NCI-H2196 (cell line): ENCODE measurements around the gene CDC7.
"Not testable (repeated sequence)": the region's sequence is repeated elsewhere in the genome, so short reads cannot be mapped to it uniquely, and the experiment has no call there.

ENCODE experiments used
- DNase-seq: peaks from one replicate; lab custom pipeline; 2025; ENCODE audit not compliant: unreplicated experiment; lab: John Stamatoyannopoulos, UW

CDC7 gene

DNA sequence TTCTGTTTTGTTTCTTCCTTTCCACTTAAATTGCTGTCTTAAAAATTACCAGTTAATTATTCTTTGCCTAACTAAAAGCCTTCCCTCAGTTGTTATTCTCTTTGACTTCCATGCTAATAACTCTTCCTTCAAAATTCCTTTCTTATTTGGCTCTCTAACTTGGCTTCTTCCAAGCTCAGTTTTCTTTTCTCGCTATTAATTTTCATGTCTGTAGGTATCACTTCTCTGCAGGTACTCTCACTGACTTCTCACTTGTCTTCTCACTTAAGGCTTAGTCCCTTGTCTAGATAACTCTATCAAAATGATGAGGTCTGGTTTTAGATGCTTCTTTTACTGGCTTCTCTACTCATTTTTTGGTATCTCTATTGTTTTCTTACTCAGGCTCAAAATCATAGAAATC lies 10.1 kb downstream of the CDC7 start:
- DNase-seq: no peak

- peak; percentile 39 for DNase-seq
These were observed 10.7 kb downstream of the CDC7 start for GRCh38 chr1:91511386-91511785.

DNA sequence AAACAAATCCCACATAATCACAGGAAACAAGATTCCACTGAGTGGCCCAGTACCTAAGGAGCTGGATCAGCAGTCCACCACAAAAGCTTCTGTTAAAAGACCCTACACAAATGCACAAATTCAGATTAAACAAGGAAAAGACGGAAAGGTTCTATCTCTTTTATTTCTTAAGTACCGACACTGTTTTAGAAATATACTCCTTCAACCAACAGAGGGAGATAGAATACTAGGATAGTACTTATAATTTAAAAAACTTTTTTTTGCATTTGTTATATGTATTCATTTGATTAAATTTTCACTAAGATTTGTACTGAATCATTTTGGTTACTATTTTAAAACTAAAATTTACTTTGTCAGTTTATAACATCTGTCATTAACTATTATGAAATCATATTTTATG lies 12.5 kb downstream of the CDC7 start:
- no peak for DNase-seq

DNA sequence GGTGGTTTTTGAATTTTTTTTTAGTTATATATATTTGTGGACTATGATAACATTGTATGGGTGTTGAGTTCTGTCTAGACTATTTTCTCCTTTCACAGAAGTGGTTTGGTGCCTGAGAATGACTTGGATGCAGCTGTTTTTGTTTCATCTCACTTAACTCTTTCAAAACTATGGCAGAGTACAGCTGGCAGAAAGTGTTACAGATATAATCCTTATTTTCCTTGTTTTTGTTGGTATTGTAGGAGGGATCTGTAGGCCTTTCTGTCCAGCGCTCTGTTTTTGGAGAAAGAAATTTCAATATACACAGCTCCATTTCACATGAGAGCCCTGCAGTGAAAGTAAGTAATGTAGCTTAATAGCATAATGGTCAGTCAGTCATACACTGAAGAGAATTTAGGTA lies 13.1 kb downstream of the CDC7 start:
- DNase-seq: no peak

GRCh38 chr1:91515994-91516393 lies 15.3 kb downstream of the CDC7 start:
- no peak for DNase-seq

DNA sequence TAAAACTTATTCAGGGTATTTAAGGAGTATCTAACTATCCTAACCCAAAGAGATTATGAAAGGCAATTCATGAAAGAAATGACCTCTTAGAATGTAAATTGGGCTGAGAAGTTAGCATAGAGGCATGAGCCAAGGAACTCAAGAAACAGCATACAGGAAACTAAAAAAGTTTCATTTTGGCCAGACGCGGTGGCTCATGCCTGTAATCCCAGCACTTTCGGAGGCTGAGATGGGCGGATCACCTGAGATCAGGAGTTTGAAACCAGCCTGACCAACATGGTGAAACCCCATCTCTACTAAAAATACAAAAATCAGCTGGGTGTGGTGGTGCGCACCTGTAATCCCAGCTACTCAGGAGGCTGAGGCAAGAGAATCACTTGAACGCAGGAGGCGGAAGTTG lies 16.0 kb downstream of the CDC7 start:
- DNase-seq: not testable (repeated sequence)

- not testable (repeated sequence) for DNase-seq
These were observed 18.5 kb downstream of the CDC7 start for GRCh38 chr1:91519167-91519566.

GRCh38 chr1:91520942-91521507 lies 20.4 kb downstream of the CDC7 start:
- no peak for DNase-seq

GRCh38 chr1:91523482-91523881 lies 22.8 kb downstream of the CDC7 start:
- no peak for DNase-seq

DNA sequence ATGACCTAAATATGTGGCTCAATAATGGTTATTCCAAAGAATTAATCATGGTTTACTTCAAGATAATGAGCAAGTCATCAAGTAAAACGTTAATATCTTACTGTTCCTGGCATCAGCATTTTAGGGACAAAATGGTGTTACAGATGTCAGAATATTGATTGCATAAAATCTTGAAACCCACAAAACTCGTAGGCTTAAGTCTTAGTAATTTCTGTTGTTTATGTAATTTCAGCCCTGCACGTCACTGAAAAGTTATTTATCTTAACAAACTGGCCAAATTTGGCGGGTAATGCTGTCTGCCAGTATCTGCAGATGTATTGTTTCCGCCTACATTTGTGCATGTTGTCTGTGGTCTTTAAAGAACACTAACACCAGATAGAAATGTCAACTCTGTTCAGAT lies 25.8 kb downstream of the CDC7 start:
- no peak for DNase-seq

DNA sequence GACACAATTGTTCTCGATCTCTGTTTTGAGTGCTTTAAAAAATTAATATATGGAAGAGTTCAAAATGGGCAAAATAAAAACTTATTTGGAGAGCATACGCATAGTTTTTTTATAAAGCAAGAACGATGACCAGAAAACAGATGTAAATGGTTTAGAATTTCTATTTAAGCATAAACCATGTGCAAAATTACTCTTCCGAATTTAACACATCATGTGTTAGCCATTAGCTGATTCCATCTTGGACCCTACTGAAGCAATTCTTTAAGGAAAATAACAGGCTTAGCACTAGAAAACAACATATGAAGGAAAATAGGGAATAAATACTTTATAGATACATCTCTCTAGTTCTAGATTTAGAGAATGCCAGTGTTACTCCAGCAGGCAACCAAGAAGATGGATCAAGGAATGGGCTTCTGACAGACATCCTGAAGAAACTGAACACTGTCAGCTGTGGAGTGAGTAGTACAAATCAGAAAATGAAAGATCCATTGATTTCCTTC lies 26.7 kb downstream of the CDC7 start:
- no peak for DNase-seq

DNA sequence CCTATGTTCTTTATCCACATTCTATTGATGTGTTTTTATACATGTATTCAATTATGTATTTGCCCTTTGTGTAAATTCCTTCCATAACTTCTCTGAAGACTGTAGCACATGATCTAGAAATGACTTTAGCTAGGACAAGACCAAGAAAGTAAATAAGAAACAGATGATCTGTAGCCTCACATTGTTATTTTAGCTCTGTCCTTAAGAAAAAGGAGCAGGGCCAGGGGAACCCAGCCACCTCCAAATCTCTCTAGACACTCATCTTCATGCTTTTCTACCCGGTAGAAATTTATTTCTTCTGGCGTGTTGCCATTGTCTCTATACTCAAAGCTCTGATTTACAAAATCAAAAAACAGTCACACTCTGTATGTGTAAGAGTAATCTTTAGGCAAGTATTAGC lies 27.1 kb downstream of the CDC7 start:
- no peak for DNase-seq

- DNase-seq: peak; percentile 50
These were observed 29.2 kb downstream of the CDC7 start for GRCh38 chr1:91529856-91530255.

- DNase-seq: no peak
These were observed 32.8 kb downstream of the CDC7 start for GRCh38 chr1:91533361-91534024.

DNA sequence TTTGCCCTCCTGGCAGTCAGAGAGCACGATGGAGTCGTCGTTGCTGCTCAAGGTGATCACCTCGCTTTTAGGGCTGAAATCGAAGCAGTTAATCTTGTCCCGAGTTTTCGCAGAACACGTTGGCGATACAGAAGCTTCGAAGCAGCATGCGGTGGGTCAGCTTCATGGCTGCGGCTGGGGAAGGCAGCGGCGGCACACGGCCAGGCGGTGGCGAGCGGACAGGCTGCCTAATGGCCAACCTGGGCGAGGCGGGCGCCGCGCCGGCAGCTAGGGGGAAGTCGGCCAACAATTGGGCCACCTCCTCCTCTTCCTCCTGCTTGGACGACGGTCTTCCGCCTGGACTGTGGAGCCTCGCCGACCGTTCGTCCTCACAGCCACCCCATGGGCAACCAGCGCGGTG lies 34.8 kb downstream of the CDC7 start:
- DNase-seq: no peak

- DNase-seq: no peak
These were observed 36.8 kb downstream of the CDC7 start for GRCh38 chr1:91537281-91537986.

DNA sequence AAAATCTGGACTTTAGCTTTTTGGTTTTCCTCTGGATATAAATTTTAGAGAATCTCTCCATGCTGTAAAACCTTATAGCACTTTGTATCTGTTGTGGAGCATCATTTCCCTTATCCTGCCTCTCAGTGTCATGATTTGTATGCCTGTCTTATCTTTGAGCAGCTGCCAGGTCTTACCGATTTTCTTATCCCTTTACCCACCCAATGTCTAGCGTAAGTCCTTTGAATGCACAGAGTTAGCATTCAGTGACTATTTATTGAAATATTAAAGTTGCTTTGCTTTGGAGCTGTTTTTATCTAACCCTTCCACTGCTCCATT lies 37.3 kb downstream of the CDC7 start:
- DNase-seq: no peak

- no peak for DNase-seq
These were observed 40.3 kb downstream of the CDC7 start for GRCh38 chr1:91540910-91541309.

GRCh38 chr1:91541918-91542533 lies 41.4 kb downstream of the CDC7 start:
- DNase-seq: no peak

GRCh38 chr1:91545506-91546300 lies 45.1 kb downstream of the CDC7 start:
- DNase-seq: no peak

DNA sequence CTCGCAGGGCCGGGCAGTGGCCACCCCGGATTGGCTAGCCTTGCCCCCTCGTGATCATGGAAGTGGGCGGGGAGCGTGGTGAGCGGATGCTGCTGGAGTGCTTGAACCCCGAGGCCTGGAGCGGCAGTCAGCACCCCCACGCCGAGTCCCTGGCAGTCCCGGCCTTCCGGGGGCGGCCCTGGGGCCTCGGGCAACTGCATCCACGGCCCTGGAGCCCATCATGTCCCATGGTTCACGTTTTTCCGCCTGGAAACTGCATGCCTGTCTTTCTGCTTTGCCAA lies 45.6 kb downstream of the CDC7 start:
- DNase-seq: no peak

DNA sequence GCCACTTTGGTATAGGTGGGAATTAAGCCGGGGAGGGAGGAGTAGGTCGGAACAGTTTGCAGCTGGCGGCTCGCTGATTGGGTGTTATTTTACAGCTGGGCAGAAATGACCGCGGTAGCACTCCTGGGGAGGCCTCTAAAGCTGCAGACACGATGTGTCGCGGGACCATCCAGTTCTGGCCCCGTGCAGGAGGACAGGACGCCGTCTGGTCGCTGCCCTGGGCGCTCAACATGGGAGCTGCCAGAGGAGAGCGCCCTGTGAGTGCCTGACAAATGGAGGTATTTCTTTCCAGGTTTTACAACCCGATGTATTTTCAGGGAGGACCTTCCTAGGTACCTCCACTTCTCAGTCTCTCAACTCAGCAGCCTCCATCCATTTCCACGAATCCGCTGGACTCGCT lies 46.2 kb downstream of the CDC7 start:
- DNase-seq: no peak
